Left cardiac atrium (tissue), 4 donors: ENCODE results near the gene RXRA. TPM values are rescaled to one million over a fixed set of nuclear protein-coding genes. Genes with fewer than 3 reads are reported as not detected.
A peak's percentile ranks its signal among the peaks of the same experiment; 100 is the strongest.

Experiments
- ATAC-seq, 2 donors: fragments of 200-7000 bp; cut with Tn5 transposase; one replicate each; pipeline ENCODE4 v1.9.1; 2020; ENCODE audit warnings: mild to moderate bottlenecking in 2 of 2, moderate library complexity in 2 of 2
- DNase-seq: peaks from one replicate; pipeline ENCODE4 v3.0.0-alpha.2; 2020
- intact Hi-C, 2 donors: fragments of 100-400 bp; cut with DNase I; formaldehyde crosslinking; loops; one replicate each; pipeline versions ENCODE4 v1.14.1 to v1.15.1; 2022 to 2023
- total RNA-seq, 2 donors: library from RNA; stranded (reverse); fragmentation: NEBNext Ultra II Directional; extraction: Animal tissue kit (Norgen Biotek cat#: 25700); gene quantifications; one replicate each; pipeline ENCODE4 v1.2.1, GENCODE V29; 2021
- donor health status: DM: no; HTN: yes; CAD: no.
- donor health status: DM: no; HTN: yes; CAD: no; lungs with severe emphysema.
- donor health status: DM: yes; HTN: yes; CAD: no.
- donor health status: Dilated cardiomyopathy.

The RXRA gene
- total RNA-seq, 2 donors from 2014 or later: 41.6 to 67.7 TPM

DNA sequence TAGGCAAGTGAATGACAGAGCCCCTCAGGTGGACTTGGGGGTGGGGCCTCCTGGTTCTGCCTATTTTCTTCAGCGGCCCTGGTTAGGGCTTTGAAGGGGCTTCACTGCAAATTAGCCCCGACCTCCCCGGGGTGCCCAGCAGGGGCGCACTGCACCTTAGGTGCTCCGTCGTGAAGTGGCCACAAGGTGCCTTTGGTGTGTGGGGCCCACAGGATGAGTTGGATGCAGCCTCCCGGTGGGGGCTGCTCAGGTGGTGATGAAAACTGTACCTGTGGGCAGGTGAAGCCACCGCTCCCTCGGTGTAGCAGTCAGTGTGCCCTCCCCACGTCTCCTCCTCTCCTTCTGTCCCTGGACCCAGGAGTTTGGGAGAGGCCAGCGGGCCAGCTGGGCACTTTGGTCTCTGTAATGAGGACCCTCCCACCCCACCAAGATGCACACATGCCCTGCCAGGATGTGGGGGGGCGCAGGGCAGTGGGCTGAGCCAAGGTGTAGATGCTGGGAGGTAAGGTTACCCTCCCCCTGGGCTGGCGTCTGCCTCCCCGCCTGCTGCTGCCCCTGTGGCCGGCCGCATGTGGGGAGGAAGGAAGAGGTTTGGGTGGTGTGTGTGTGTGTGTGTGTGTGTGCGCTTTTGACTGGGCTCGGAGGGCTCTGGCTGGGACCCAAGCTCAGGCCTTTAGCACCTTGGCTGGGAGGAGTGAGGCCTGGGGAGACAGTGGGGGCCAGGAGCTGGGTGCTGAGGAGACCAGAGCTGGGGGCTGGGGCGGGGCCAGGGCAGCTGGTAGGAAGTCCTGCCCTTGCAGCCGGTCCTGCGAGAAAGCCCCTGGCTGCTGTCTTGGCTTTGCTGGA, 55.6 kb downstream of the RXRA start:
- DNase-seq (peak; percentile 74), ATAC-seq (peak in 1 of 2 donors; percentile 7)
- intact Hi-C loops: no loop called here

DNA sequence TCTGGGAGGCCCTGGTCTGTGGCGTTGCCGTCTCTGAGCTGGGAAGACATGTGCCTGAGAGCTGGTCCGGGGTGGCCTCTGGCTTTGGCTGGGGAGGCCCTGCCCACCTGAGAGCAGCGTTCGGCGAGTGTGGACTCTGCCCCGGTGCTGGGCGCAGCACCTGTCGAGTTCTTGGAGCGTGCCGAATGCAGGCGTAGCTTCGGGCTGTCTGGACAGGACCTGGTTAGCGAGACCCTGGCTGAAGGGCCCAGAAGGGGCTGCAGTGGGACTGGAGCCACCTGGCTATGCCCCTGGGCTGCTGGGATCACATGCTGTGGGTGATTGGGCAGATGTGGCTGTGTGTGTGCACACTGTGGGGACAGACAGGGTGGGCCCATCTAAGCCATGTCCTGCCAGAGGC, 56.5 kb downstream of the RXRA start:
- intact Hi-C loops: no loop called here
- DNase-seq: no peak
- no peak for ATAC-seq

DNA sequence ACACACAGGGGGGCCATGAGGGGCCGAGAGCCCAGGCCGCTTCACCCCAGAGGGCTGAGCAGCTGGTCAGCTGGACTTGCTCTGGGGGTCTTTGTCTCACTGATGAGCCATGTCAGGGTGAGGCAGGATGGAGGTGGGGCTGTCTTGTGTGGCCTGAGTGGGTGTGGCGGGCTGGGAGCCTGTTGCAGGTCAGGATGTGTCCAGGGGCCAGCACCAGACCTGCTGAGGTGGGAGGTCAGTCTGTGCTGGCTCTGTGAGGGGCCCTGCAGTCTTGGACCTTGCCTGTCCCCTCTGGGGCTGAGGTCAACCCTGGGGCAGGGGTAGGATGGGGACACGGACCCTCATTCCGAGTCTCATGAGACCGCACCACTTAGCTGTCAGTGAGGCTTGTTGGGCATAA, 56.9 kb downstream of the RXRA start:
- intact Hi-C loops: no loop called here
- ATAC-seq (no peak), DNase-seq (no peak)

DNA sequence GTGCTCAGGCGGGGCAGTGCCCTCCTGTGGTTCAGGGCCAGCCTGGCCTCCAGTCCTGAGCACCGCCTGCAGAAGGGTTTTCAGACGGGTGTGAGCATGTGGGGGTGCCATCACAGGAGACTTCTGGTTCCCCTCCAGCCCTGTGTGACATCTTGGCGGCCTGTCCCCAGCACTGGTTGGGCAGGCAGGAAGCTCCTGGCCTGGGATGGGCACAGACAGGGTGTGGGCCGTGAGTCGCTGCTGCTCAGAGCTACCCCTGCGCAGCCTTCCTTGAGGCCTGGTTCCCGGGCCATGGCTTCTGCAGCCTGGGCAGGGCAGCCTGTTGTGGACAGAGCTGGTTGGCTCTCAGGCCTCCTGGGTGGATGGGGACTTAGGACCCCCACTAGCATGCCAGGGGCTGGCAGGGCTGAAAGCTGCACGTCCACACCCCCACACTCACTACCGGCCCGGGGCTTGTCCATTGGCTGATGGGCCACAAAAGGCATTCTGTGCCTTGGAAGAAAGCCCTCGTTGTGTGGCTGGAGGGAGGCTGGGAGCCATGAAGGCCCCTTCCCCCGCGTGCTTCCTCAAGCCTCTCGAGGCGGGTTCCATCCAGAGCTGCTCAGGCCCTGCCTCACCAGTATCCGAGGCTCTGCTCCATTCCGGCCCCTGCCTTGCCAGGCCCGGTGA, 58.7 kb downstream of the RXRA start:
- DNase-seq: no peak
- intact Hi-C loops: no loop called here
- ATAC-seq: peak; percentile 2 to 13

DNA sequence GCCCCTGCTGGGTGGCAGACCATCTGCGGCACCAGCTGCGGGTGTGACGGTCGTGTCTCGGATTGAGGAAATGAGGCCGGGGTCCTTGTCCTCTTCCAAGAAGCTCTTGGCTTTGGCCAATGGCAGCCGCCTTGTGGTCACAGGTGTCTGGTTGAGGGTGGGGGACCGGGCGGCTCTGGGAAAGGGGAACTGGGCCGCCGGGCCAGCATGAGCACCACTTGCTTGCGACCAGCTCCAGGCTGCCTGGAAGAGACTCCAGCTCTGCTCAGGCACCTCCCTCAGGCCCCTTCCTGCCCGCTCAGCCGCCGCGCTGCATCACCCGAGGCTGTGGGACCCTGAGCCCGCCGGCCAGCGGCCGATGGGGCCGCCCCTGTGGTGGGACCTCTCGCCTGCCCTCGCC, 59.7 kb downstream of the RXRA start:
- intact Hi-C loops: no loop called here

DNA sequence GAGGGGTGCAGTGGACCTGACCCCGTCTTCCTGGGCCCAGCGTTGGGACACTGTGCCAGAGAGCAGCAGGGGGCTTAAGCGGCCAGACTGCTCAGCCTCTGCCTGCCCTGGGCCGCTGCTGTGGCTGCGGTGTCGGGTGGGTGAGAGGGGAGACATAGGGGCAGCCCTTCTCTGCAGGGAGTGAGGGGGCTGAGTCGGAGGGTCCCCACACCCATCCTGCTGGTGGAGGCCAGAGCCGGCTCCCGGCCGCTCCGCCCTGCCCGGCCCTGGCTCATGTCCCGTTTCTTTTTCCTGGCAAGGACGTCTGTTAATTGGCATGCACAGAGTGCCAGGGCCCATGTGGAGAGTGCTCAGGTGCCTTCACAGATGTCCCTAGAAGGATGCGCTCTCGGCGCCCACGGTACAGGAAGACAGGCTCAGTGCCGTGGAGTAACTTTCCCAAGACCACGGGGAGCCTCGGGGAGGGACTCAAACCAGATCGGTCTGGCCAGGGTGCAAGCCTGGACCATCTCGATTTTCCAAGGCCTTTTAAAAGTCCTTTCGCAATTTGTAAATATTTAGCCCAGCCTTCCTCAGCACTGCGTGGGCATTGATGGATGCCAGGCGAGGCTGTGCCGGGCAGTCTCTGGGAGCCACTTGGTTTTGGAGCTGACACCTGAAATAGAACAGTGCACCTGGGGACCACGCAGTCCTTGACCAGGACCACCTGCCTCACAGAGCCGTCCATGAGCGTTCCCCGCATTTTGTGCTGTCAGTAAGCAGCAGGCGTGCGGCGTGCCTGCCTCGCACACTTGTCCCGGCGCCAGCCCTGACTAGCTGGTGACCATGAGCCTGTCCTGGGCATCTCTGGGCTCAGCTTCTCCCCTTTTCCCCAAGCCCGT, 60.9 kb downstream of the RXRA start:
- peak; percentile 33 to 51 for ATAC-seq
- DNase-seq: peak; percentile 59
- intact Hi-C loops: no loop called here

More for the DNA sequence above, 59.7 kb downstream of the RXRA start:
- DNase-seq: no peak
- ATAC-seq: no peak

DNA sequence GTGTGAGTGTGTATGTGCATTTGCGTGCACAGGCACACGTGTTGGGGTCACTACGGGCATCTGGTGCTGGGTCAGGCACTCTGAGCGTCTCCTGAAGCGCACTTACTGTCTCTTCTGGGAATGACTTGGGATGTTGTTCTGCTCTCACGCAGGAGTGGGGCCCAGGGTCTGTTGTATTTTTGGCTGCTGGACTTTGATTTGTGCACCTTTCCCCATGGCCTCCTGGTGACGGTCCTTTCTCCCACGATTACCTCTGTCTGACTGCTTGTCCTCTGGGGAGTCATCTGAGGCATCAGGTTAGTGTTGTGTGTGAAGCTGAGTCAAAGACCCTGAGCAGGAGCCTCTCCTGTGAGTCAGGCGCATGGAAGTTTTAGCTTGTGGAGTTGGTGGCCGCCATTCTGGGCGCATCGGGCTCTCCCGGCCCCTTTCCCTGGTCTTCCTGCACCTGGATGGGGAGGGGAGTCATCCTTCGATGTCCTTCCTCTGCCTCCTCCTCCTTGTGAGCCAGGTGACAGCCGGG, 62.1 kb downstream of the RXRA start:
- no peak for DNase-seq
- intact Hi-C loops: no loop called here
- no peak for ATAC-seq

DNA sequence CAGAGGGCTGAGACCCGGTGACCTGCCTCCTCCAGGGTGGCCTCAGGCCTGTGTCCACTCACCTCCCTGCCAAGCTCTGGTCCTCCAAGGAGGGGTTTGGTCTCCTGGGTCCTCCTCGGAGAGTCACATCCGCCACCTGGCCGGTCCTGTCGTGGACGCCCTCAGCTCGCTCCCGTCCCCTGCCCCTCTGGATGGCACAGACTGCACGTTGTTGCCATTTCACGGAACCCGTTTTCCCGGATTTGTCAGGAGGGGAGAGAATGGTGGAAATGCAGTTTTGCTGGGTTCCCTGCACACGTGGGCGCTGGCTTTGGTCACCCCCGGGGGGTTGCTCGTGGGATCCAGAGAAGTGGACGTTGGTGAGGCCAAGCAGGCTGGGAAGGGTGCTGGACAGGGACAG, 62.7 kb downstream of the RXRA start:
- intact Hi-C loops: no loop called here
- ATAC-seq: no peak

DNA sequence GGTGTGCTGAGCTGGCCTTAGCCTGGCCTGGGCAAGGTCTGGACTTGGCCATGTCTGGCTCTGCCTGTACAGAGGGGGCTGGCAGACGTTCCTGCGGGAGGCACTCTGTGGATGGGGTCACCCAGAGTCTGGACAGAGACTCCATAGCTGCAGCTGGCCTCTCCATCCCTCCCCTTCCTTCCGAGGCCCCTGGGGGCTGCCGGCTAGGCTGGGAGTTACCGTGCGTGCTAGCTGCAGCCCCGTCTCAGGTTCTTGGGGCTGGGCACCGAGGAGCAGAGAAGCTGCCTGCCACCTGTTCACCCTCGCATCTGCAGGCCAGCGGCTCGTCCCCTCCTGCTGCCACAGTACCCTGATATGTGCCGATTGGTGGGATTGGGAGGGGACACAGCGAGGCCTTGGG, 63.4 kb downstream of the RXRA start:
- intact Hi-C loops: no loop called here
- ATAC-seq: peak in 1 of 2 donors; percentile 9
- DNase-seq: no peak

More for the DNA sequence above, 62.7 kb downstream of the RXRA start:
- no peak for DNase-seq

DNA sequence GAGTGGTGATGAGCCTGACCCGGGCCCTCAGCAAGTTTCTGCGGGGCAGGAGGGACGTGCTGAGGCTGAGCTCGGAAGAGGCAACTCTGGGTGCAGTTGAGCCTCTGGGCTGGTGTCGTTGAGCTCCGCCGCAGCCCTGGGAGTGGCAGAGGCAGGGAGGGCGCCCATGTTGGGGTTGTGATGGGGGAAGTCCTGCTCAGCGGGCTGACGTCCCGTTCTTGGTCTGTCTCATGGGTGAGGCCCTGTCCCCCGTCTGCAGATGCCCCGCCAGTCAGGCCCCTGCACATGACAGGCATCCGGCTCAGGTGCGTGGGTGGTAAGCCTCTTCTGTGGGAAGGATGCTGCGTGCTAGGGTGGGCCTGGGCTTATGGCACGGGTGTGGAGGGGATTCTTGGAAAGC, 64.3 kb downstream of the RXRA start:
- intact Hi-C loops: no loop called here
- DNase-seq: no peak
- no peak for ATAC-seq

DNA sequence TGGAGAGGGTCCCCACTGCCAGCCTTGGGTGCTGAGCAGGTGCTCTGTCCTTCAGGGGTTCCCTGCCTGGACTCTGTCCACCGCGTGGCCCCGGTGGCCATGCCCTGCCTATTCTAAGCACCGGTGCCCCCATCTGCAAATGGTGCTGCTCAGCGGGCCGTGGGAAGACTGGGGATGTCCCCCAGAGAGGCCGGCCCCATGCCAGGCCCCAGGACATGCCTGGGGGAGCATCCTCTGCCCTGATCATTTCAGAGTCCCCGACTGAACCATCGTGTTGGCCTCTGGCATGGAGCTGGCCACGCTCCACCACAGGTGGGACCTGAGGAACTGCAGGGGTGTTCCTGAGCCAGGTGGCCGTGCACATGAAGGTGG, 64.7 kb downstream of the RXRA start:
- DNase-seq: no peak
- intact Hi-C loops: no loop called here
- no peak for ATAC-seq

DNA sequence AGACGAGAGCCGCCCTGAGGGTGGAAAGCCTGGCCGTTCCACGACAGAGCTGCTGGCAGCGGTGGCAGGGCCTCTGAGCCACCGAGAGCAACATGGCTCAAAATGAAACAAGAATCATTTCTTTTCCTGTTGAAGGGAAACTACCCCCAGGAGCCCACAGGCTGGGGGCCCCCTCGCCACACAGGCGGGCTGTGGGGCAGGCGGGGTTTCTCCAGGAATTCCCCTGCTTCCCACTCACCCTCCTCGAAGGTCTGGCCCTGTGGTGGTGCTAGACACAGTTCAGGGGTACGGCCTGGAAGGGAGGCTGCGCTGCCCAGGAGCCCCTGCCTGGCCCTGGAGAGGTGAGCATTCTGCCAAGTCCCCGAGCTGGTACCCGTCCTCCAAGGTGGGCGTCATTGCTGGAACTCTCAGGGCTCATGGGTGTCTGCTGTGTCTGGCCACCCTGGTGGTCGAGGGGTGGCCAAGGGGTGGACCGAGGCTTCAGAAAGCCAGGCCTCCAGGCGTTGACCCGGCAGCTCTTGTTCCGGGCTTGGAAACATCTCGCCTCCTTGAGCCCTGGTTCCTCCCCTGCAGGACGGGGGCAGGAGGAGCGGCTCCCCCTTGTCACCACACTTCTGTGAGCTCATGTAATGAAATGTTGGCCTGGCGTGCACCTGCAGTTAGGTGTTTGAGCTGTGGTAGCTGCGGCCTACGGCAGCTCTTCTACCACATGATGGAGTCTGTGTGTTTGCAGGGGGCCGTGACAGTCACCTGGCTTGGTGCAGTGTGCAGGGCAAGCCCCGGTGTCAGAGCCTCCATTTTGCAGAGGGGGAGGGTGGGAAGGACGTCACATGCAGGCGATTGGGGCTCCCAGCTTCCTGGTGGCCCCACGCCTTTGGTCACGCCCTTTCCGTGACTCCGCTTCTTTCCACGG, 65.3 kb downstream of the RXRA start:
- DNase-seq: no peak

DNA sequence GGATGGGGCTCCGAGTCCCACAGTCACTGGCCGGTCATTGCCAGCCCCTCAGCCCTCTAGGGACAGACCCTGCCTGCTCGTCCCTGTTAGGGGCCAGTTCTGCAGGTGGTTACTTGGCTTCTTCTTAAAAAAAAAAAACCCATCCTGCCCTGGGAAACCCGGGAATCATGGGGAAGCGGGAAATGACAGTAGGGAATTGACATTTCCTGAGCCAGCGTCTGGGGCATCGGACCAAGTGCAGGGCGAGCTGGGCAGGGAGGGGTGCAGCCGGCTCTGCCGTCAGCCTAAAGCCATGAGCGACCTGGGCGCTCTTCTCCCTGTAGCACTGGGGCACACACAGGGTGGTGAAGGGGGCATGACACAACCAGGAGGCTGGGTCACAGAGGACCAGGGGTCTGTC, 66.6 kb downstream of the RXRA start:
- intact Hi-C loops: no loop called here
- DNase-seq (no peak), ATAC-seq (no peak)

More for the DNA sequence above, 65.3 kb downstream of the RXRA start:
- ATAC-seq: no peak
- intact Hi-C loops: no loop called here

DNA sequence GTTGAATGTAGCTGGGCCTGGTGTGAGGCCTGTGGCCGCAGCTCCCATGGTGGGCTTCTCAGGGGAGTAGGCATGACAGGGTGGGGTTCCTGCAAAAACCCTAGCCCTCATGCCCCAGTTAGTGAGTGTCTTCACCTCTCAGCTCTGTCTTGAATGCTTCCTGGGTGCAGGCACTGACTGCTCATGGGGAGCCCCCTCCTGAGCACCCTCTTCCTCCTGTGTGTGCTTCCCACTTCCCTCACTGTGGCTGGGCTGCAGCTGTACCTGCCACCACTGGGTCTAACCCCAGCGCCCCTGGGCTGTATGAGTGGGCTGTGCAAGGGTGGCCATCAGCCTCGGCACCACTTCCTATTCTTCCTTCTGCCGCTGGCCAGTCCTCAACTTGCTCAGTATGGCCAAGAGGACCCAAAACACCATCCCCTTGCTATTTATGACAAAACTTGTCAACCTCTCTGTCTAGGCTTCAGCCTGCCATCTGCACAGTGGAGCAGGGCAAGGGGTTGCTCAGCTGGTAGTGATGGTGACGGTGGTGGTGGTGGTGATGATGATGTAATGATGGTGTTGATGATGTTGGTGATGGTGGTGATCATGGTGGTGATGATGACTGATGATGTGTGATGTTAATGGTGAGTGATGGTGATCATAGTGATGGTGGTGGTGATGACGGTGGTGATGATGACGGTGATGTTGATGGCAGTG, 67.5 kb downstream of the RXRA start:
- ATAC-seq (no peak), DNase-seq (no peak)

DNA sequence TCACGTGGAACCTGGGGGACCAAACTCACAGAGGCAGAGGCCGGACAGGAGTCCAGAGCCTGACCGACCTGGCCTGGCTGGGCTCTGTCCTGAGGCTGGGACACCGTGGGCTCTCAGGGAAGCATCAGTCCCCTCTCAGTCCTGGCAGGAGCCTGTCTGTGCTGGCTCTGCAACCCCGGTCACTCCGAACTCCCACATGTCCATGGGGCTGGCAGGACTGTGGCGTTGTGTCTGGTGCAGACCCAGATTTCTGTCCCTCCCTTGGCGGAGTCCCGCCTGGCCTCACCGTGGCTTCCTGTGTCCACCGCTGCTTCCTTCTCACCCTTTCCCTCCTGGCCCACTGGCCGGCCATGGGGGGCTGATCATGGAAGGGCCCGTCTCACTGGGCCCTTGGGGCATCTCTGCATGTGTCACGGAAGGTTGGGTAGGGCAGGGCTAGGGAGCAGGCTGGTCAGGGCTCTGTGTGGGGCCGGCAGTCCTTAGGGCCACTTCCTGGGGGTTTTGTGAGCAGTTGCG, 68.8 kb downstream of the RXRA start:
- ATAC-seq: peak in 1 of 2 donors; percentile 1
- intact Hi-C loops: no loop called here
- DNase-seq: no peak

More for the DNA sequence above, 67.5 kb downstream of the RXRA start:
- intact Hi-C loops: no loop called here

- intact Hi-C loops: no loop called here
- ATAC-seq (no peak), DNase-seq (no peak)
Observed at GRCh38 chr9:134395737-134396257, 69.5 kb downstream of the RXRA start.

DNA sequence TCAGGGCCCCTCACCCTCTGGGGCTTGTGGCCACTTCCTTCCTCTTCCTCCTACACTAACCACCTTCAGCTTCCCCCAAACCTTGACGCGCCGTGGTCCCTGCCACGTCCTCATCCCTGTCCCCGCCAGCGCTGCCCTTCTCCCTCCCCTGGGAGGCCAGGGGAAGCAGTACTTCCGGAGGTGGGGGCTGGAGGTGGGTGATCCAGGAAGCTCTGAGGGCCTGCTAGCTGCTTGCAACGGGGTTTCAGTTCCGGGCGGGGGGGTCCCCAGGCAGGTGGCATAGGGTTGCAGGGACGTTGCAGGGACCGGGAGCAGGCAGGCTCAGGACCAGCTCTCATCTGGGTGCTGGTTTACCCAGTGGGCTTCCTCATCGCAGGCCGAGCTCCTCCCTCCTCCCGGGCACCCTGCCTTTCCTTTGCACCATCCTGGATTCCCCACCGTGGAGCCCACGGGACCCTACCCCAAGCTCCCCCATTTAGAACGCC, 70.0 kb downstream of the RXRA start:
- intact Hi-C loops: no loop called here

More for the DNA sequence above, 70.0 kb downstream of the RXRA start:
- ATAC-seq (peak in 1 of 2 donors; percentile 8), DNase-seq (no peak)
